ENCODE measurements around the gene ATXN10. TPM values are rescaled to one million over a fixed set of nuclear protein-coding genes. Genes with fewer than 3 reads are reported as not detected.

The ATXN10 gene
- total and polyA plus RNA-seq, 2 experiments from 2014 or later: 99.0 to 163 TPM

DNA sequence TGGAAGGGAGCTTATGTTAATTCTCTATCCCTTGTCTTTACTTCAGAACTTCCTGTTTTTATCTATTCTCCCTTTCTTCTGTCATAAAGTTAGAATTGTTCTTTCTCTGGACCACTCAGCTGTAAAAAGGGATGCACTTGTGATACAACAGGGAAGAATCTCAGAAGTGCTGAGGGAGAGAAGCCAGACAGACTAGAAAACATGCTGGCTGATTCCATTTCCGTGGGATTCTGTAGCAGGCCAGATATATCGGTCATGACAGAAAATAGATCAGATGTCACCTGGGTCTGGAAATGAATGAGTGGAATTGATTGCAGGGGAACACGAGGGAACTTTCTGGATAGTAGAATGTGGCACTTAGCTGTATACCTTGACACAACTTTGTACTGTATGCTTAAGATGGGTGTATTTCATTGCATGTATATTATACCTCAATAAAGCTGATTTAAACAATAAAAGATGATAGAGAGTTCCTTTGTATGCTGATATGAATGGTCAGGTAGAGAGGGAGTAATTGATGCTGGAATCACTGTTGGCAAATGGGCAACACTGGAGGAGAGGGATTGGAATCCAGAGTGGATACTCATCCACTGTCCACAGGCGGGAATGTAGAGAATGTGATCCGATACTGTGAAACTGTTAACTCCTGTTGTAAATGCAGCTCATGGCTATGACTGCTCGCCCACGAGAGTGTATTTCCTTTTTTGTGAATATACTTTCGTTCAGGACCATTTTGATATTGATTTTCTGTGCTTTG lies 59.6 kb downstream of the ATXN10 start:
- H3F3A ChIP-seq (replicated peaks; ENCODE audit: low read depth): no peaks in the 10 kb centered on the region
- H3K36me3 Mint-ChIP-seq (ENCODE audit: low read depth): peaks cover 3% of the 10 kb centered on the region; the same call in 1 of the 3 replicates
- H3K27me3 ChIP-seq (ENCODE audit: insufficient read depth): no peaks in the 10 kb centered on the region
- no peak overlapping the region for H3K4me3 ChIP-seq
- H3K27me3 Mint-ChIP-seq (ENCODE audit: insufficient read depth, low read depth, poor library complexity): peaks cover 4% of the 10 kb centered on the region
- no peak overlapping the region for H2AFZ ChIP-seq
- no peaks in the 10 kb centered on the region for H3K9me2 ChIP-seq (ENCODE audit: insufficient read depth)
- TF ChIP-seq ZNF331 (CRISPR knock-in tag; IDR thresholded peaks at IDR 0.05; ENCODE audit: low read depth): no peak
- no peak for TF ChIP-seq EZH2 (IDR thresholded peaks at IDR 0.05; ENCODE audit: low read depth, unreplicated experiment)
- no peak for TF ChIP-seq STAT1 (IDR thresholded peaks at IDR 0.05; ENCODE audit: unreplicated experiment)
- TF ChIP-seq NANOG (IDR thresholded peaks at IDR 0.05; ENCODE audit: borderline replicate concordance): no peak
- TF ChIP-seq JUNB (IDR thresholded peaks at IDR 0.05; ENCODE audit: unreplicated experiment): no peak
- no peak for TF ChIP-seq CTCF (conservative IDR thresholded peaks at IDR 0.05; ENCODE audit: low read depth in 2 of 2)
- TF ChIP-seq POLR2AphosphoS5 (IDR thresholded peaks at IDR 0.05; ENCODE audit: low read depth): no peak
- TF ChIP-seq, protein P1, sequence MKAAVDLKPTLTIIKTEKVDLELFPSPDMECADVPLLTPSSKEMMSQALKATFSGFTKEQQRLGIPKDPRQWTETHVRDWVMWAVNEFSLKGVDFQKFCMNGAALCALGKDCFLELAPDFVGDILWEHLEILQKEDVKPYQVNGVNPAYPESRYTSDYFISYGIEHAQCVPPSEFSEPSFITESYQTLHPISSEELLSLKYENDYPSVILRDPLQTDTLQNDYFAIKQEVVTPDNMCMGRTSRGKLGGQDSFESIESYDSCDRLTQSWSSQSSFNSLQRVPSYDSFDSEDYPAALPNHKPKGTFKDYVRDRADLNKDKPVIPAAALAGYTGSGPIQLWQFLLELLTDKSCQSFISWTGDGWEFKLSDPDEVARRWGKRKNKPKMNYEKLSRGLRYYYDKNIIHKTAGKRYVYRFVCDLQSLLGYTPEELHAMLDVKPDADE (IDR thresholded peaks at IDR 0.05): no peak
- TF ChIP-seq, protein P2, sequence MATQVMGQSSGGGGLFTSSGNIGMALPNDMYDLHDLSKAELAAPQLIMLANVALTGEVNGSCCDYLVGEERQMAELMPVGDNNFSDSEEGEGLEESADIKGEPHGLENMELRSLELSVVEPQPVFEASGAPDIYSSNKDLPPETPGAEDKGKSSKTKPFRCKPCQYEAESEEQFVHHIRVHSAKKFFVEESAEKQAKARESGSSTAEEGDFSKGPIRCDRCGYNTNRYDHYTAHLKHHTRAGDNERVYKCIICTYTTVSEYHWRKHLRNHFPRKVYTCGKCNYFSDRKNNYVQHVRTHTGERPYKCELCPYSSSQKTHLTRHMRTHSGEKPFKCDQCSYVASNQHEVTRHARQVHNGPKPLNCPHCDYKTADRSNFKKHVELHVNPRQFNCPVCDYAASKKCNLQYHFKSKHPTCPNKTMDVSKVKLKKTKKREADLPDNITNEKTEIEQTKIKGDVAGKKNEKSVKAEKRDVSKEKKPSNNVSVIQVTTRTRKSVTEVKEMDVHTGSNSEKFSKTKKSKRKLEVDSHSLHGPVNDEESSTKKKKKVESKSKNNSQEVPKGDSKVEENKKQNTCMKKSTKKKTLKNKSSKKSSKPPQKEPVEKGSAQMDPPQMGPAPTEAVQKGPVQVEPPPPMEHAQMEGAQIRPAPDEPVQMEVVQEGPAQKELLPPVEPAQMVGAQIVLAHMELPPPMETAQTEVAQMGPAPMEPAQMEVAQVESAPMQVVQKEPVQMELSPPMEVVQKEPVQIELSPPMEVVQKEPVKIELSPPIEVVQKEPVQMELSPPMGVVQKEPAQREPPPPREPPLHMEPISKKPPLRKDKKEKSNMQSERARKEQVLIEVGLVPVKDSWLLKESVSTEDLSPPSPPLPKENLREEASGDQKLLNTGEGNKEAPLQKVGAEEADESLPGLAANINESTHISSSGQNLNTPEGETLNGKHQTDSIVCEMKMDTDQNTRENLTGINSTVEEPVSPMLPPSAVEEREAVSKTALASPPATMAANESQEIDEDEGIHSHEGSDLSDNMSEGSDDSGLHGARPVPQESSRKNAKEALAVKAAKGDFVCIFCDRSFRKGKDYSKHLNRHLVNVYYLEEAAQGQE (IDR thresholded peaks at IDR 0.05; ENCODE audit: unreplicated experiment): no peak
- peaks cover 7% of the 10 kb centered on the region; the same call in 1 of the 2 replicates for H4K20me1 ChIP-seq (replicated peaks; ENCODE audit: insufficient read depth)
- H3K9me3 Mint-ChIP-seq: no peaks in the 10 kb centered on the region
- peak; percentile 44 for DNase-seq (ENCODE audit: low spot score)
- no peaks in the 10 kb centered on the region for H3K4me1 ChIP-seq (ENCODE audit: insufficient read depth)
- H3K27ac ChIP-seq (ENCODE audit: low read depth): peak overlapping the region; percentile 30; the same call in 1 of the 2 replicates
- ATAC-seq: peak; percentile 69
- H3K4me2 ChIP-seq: no peak overlapping the region
- H3K4me3 Mint-ChIP-seq: no peak overlapping the region
- H3K27ac Mint-ChIP-seq: peak overlapping the region; percentile 32; the same call in 1 of the 2 replicates
- peaks cover 6% of the 10 kb centered on the region; the same call in 2 of the 3 replicates for H3K4me1 Mint-ChIP-seq
- no peaks in the 10 kb centered on the region for H3K36me3 ChIP-seq (ENCODE audit: insufficient read depth)
- peaks cover 18% of the 10 kb centered on the region for H3K79me2 ChIP-seq (replicated peaks; ENCODE audit: insufficient read depth)

Data from GM23338 (cell line).